Measurements from ENCODE around the gene NPSR1. TPM values are rescaled to one million over a fixed set of nuclear protein-coding genes. Genes with fewer than 3 reads are reported as not detected.

Gene NPSR1, protein sequence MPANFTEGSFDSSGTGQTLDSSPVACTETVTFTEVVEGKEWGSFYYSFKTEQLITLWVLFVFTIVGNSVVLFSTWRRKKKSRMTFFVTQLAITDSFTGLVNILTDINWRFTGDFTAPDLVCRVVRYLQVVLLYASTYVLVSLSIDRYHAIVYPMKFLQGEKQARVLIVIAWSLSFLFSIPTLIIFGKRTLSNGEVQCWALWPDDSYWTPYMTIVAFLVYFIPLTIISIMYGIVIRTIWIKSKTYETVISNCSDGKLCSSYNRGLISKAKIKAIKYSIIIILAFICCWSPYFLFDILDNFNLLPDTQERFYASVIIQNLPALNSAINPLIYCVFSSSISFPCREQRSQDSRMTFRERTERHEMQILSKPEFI
- total RNA-seq (2014; rRNA removed; shearing (Covaris generic)) (not detected in 2 replicates), total RNA-seq (2022) (not detected in 2 replicates), Bru-seq, nascent RNA (not detected), BruChase-seq, experiment 1, labeled RNA remaining after a 6-hour chase (percentile 0 among the genes with signal in this experiment), BruChase-seq, experiment 2, labeled RNA remaining after a 2-hour chase (percentile 0 among the genes with signal in this experiment)
- long read RNA-seq: 0 reads

- Histone ChIP-seq H3K9me3 (ENCODE audit: low read length) (no peaks in the 10 kb centered on the region), H3K27ac (ENCODE audit: low read depth, low read length, poor library complexity, severe bottlenecking) (no peak within 1 kb of the TSS), H3K4me1 (ENCODE audit: insufficient read depth, low read length, poor library complexity, severe bottlenecking) (no peaks in the 10 kb centered on the region), H3K79me2 (ENCODE audit: insufficient read depth, low read depth, low read length) (no peaks in the 10 kb centered on the region), H3K9me2 (ENCODE audit: insufficient read depth, low read length) (no peaks in the 10 kb centered on the region), H3K4me3 (ENCODE audit: low read depth, low read length, poor library complexity, severe bottlenecking) (no peak within 1 kb of the TSS), H3K36me3 (ENCODE audit: insufficient read depth, low read length) (no peaks in the 10 kb centered on the region), H4K20me1 (ENCODE audit: insufficient read depth, low read length) (no peaks in the 10 kb centered on the region), H3K4me2 (ENCODE audit: low read length) (no peak within 1 kb of the TSS), H2AFZ (ENCODE audit: low read length) (no peak within 1 kb of the TSS)
- ChIA-PET CTCF (ENCODE audit: unreplicated experiment) (no interaction called here), POLR2A (interaction anchor here (0.5 to 0.6 kb wide), 2 partner anchors 21 to 460 kb away, joined by 3 to 7 read pairs; no protein-coding TSS in a partner anchor)
- TF ChIP-seq CTCF (conservative IDR thresholded peaks at IDR 0.05; ENCODE audit: low read length) (no peak), EZH2phosphoT487 (IDR thresholded peaks at IDR 0.05; ENCODE audit: borderline replicate concordance, low read depth, low read length) (no peak)
- BruUV-seq (replicated peaks): no TSS peak
- DNase-seq (ENCODE audit: low spot score): no peak
- intact Hi-C loops (cut with micrococcal nuclease; ENCODE audit: unreplicated experiment): no loop called here
Observed at GRCh38 chr7:34657632-34658268, at the start of gene NPSR1. Gene NPSR1 (plus strand): TSS chr7:34658218. CDS start chr7:34658413, 195 bp downstream.

DNA sequence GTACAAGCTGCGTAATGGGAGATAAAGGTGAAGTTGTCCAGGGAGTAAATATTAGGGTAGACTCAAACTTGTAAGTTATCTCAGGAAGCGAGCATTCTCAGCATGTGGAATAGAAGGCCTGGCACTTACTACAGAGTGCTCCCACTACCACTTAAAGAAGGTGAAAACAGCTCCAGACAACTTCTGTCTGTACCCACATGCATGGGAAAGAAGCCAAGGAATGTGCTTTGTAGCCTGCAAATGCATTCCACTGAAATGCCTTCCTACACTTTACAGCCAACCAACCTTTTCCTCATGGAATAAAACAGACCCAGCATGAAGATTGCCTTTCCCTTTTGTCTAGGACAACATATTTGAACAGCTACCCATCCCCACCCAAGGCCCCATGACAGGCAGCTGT, 45.4 kb upstream of the NPSR1 start:
- intact Hi-C loops (cut with micrococcal nuclease; ENCODE audit: unreplicated experiment): no loop called here
- Histone ChIP-seq H3K27ac (ENCODE audit: low read depth, low read length, poor library complexity, severe bottlenecking) (no peak overlapping the region), H3K4me2 (ENCODE audit: low read length) (no peak overlapping the region), H3K4me3 (ENCODE audit: low read depth, low read length, poor library complexity, severe bottlenecking) (no peak overlapping the region), H3K4me1 (ENCODE audit: insufficient read depth, low read length, poor library complexity, severe bottlenecking) (no peaks in the 10 kb centered on the region), H3K79me2 (ENCODE audit: insufficient read depth, low read depth, low read length) (no peaks in the 10 kb centered on the region), H3K9me3 (ENCODE audit: low read length) (no peaks in the 10 kb centered on the region), H3K36me3 (ENCODE audit: insufficient read depth, low read length) (no peaks in the 10 kb centered on the region), H4K20me1 (ENCODE audit: insufficient read depth, low read length) (no peaks in the 10 kb centered on the region), H3K9me2 (ENCODE audit: insufficient read depth, low read length) (no peaks in the 10 kb centered on the region), H2AFZ (ENCODE audit: low read length) (no peak overlapping the region)
- no peak for TF ChIP-seq CTCF (conservative IDR thresholded peaks at IDR 0.05; ENCODE audit: low read length)
- TF ChIP-seq EZH2phosphoT487 (IDR thresholded peaks at IDR 0.05; ENCODE audit: borderline replicate concordance, low read depth, low read length): no peak
- ChIA-PET CTCF (ENCODE audit: unreplicated experiment) (no interaction called here), POLR2A (no interaction called here)
- no peak for DNase-seq (ENCODE audit: low spot score)
- no TSS peak for BruUV-seq (replicated peaks)

All from OCI-LY7 (cell line).